AG04449 (cell line): ENCODE data around the gene DEFB112.

Source experiments
- CTCF ChIA-PET: fragments of 350-600 bp; formaldehyde crosslinking; extraction: SDS; loops from one replicate; lab custom pipeline; 2021; ENCODE audit warnings: antibody characterized with exemption; lab: Yijun Ruan, JAX
- POLR2A ChIA-PET: fragments of 400-600, 350-600 bp; formaldehyde crosslinking; extraction: SDS; loops from one replicate; lab custom pipeline; 2020; ENCODE audit warnings: antibody characterized with exemption, inconsistent platforms; lab: Yijun Ruan, JAX
- DNase-seq: peaks from one replicate; pipeline ENCODE4 v3.0.0-alpha.2; 2010; ENCODE audit warnings: low read depth, low spot score
- H3K4me3 ChIP-seq: 2 replicates; pipeline ENCODE4 v1.5.1; 2011; ENCODE audit warnings: low read depth, mild to moderate bottlenecking, control low read depth, low read length
- CTCF ChIP-seq: IDR thresholded peaks from one replicate; pipeline ENCODE4 v1.5.1; 2011; ENCODE audit warnings: mild to moderate bottlenecking, moderate library complexity, low read length, control low read depth, inconsistent platforms; ENCODE audit not compliant: insufficient read depth; ENCODE audit errors: missing control alignments

Gene DEFB112

GRCh38 chr6:50070101-50070500, 20.4 kb upstream of the DEFB112 start:
- POLR2A ChIA-PET: no interaction called here

GRCh38 chr6:50062051-50062450, 12.3 kb upstream of the DEFB112 start:
- CTCF ChIA-PET: no interaction called here

More at GRCh38 chr6:50070101-50070500, 20.4 kb upstream of the DEFB112 start:
- CTCF ChIA-PET: no interaction called here
- no peak for TF ChIP-seq CTCF
- DNase-seq: no peak
- no peak overlapping the region for H3K4me3 ChIP-seq

GRCh38 chr6:50056242-50056641, 6.5 kb upstream of the DEFB112 start:
- no peak for TF ChIP-seq CTCF
- ChIA-PET CTCF (no interaction called here), POLR2A (no interaction called here)
- no peak overlapping the region for H3K4me3 ChIP-seq
- DNase-seq: no peak

More at GRCh38 chr6:50062051-50062450, 12.3 kb upstream of the DEFB112 start:
- TF ChIP-seq CTCF: no peak
- H3K4me3 ChIP-seq: no peak overlapping the region
- no peak for DNase-seq
- POLR2A ChIA-PET: no interaction called here

GRCh38 chr6:50047026-50047425, 2.7 kb downstream of the DEFB112 start:
- CTCF ChIA-PET: no interaction called here
- no peak overlapping the region for H3K4me3 ChIP-seq
- TF ChIP-seq CTCF: no peak
- POLR2A ChIA-PET: no interaction called here
- DNase-seq: no peak

- CTCF ChIA-PET: no interaction called here
- no peak for DNase-seq
- no peak overlapping the region for H3K4me3 ChIP-seq
- no peak for TF ChIP-seq CTCF
- POLR2A ChIA-PET: no interaction called here
Observed at GRCh38 chr6:50030777-50031562, 18.8 kb downstream of the DEFB112 start.

- POLR2A ChIA-PET: no interaction called here
- DNase-seq: no peak
- CTCF ChIA-PET: no interaction called here
- TF ChIP-seq CTCF: no peak
- H3K4me3 ChIP-seq: no peak overlapping the region
Observed at GRCh38 chr6:50030350-50030749, 19.4 kb downstream of the DEFB112 start.
